ENCODE results near the gene CDC42EP4.

DNA sequence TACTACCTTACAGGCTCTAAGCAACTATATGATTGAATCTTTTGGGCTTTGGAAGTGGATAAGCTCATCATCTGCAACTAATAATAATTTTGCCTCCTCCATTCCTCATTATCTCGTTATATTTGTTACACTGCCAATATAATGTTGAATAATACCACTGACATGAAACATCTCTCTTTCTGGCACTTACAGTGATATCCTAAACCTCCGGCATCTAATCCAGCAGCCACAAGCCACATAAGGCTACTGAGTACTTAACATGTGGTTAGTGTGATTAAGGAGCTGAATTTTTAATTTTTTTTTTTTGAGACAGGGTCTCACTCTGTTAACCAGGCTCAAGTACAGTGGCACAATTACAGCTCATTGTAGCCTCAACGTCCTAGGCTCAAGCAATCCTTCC lies 9.6 kb downstream of the CDC42EP4 start:
- TF ChIP-seq, protein P1, sequence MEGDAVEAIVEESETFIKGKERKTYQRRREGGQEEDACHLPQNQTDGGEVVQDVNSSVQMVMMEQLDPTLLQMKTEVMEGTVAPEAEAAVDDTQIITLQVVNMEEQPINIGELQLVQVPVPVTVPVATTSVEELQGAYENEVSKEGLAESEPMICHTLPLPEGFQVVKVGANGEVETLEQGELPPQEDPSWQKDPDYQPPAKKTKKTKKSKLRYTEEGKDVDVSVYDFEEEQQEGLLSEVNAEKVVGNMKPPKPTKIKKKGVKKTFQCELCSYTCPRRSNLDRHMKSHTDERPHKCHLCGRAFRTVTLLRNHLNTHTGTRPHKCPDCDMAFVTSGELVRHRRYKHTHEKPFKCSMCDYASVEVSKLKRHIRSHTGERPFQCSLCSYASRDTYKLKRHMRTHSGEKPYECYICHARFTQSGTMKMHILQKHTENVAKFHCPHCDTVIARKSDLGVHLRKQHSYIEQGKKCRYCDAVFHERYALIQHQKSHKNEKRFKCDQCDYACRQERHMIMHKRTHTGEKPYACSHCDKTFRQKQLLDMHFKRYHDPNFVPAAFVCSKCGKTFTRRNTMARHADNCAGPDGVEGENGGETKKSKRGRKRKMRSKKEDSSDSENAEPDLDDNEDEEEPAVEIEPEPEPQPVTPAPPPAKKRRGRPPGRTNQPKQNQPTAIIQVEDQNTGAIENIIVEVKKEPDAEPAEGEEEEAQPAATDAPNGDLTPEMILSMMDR (IDR thresholded peaks at IDR 0.05), result no peak
- no peak for TF ChIP-seq POLR2A (IDR thresholded peaks at IDR 0.05)

Data from tibial nerve (tissue), 3 donors.